Measurements from ENCODE around the gene ZMAT5.

Gene ZMAT5

GRCh38 chr22:29766632-29767170 is at the start of gene ZMAT5:
Gene ZMAT5 (minus strand): TSS chr22:29767007. CDS start chr22:29748544, 18,463 bp downstream.
- DNase-seq (ENCODE audit: low read depth): peak; percentile 65

GRCh38 chr22:29816539-29816938 is 49.7 kb upstream of the ZMAT5 start:
- DNase-seq (ENCODE audit: low read depth): no peak

GRCh38 chr22:29816128-29816527 is 49.3 kb upstream of the ZMAT5 start:
- no peak for DNase-seq (ENCODE audit: low read depth)

GRCh38 chr22:29815580-29815979 is 48.8 kb upstream of the ZMAT5 start:
- DNase-seq (ENCODE audit: low read depth): no peak

- no peak for DNase-seq (ENCODE audit: low read depth)
Observed at GRCh38 chr22:29814003-29814402, 47.2 kb upstream of the ZMAT5 start.

- no peak for DNase-seq (ENCODE audit: low read depth)
Observed at GRCh38 chr22:29813563-29813962, 46.8 kb upstream of the ZMAT5 start.

GRCh38 chr22:29813126-29813525 is 46.3 kb upstream of the ZMAT5 start:
- no peak for DNase-seq (ENCODE audit: low read depth)

GRCh38 chr22:29811377-29811776 is 44.6 kb upstream of the ZMAT5 start:
- DNase-seq (ENCODE audit: low read depth): no peak

- no peak for DNase-seq (ENCODE audit: low read depth)
Observed at GRCh38 chr22:29810216-29810615, 43.4 kb upstream of the ZMAT5 start.

GRCh38 chr22:29806196-29806595 is 39.4 kb upstream of the ZMAT5 start:
- DNase-seq (ENCODE audit: low read depth): no peak

GRCh38 chr22:29804985-29805384 is 38.2 kb upstream of the ZMAT5 start:
- DNase-seq (ENCODE audit: low read depth): no peak

- no peak for DNase-seq (ENCODE audit: low read depth)
Observed at GRCh38 chr22:29803190-29803589, 36.4 kb upstream of the ZMAT5 start.

- DNase-seq (ENCODE audit: low read depth): no peak
Observed at GRCh38 chr22:29801796-29802195, 35.0 kb upstream of the ZMAT5 start.

GRCh38 chr22:29801153-29801552 is 34.3 kb upstream of the ZMAT5 start:
- no peak for DNase-seq (ENCODE audit: low read depth)

- DNase-seq (ENCODE audit: low read depth): no peak
Observed at GRCh38 chr22:29799217-29799680, 32.4 kb upstream of the ZMAT5 start.

- DNase-seq (ENCODE audit: low read depth): no peak
Observed at GRCh38 chr22:29798801-29799200, 32.0 kb upstream of the ZMAT5 start.

- no peak for DNase-seq (ENCODE audit: low read depth)
Observed at GRCh38 chr22:29798318-29798717, 31.5 kb upstream of the ZMAT5 start.

- no peak for DNase-seq (ENCODE audit: low read depth)
Observed at GRCh38 chr22:29797351-29797750, 30.5 kb upstream of the ZMAT5 start.

- DNase-seq (ENCODE audit: low read depth): no peak
Observed at GRCh38 chr22:29795663-29796062, 28.9 kb upstream of the ZMAT5 start.

- DNase-seq (ENCODE audit: low read depth): no peak
Observed at GRCh38 chr22:29793396-29793795, 26.6 kb upstream of the ZMAT5 start.

GRCh38 chr22:29790061-29790460 is 23.3 kb upstream of the ZMAT5 start:
- no peak for DNase-seq (ENCODE audit: low read depth)

GRCh38 chr22:29788339-29789279 is 21.8 kb upstream of the ZMAT5 start:
- DNase-seq (ENCODE audit: low read depth): no peak

- no peak for DNase-seq (ENCODE audit: low read depth)
Observed at GRCh38 chr22:29787371-29787980, 20.7 kb upstream of the ZMAT5 start.
